ENCODE measurements around the gene BRF1. TPM values are rescaled to one million over a fixed set of nuclear protein-coding genes. Genes with fewer than 3 reads are reported as not detected.

The BRF1 gene
- total RNA-seq, 1 experiment from 2014 or later = 41.2 TPM

GRCh38 chr14:105185973-105186372 lies 114.8 kb downstream of the BRF1 start:
- Histone ChIP-seq H2AFZ (ENCODE audit: low read depth, low read length, poor library complexity, severe bottlenecking) (no peak overlapping the region), H3K9me2 (ENCODE audit: insufficient read depth) (no peaks in the 10 kb centered on the region), H3K4me2 (ENCODE audit: low read length) (no peak overlapping the region), H3K36me3 (ENCODE audit: control insufficient read depth in 1 of 2, insufficient read depth in 2 of 2, low read length in 2 of 2) (no peaks in the 10 kb centered on the region), H4K20me1 (ENCODE audit: insufficient read depth) (no peaks in the 10 kb centered on the region), H3K27me3 (ENCODE audit: insufficient read depth, low read length) (no peaks in the 10 kb centered on the region), H3K9ac (ENCODE audit: low read length) (no peak overlapping the region), H3K4me1 (ENCODE audit: control insufficient read depth in 1 of 2, insufficient read depth in 2 of 2, low read length in 2 of 2) (peaks cover 3 to 9% of the 10 kb centered on the region in 2 experiments), H3K4me3 (replicated peaks in 1 of 2; ENCODE audit: low read depth in 1 of 2, low read length in 2 of 2) (no peak overlapping the region), H3K27ac (ENCODE audit: low read depth, low read length) (no peak overlapping the region), H3K9me3 (ENCODE audit: control insufficient read depth in 1 of 2, insufficient read depth in 1 of 2, low read depth in 1 of 2, low read length in 2 of 2) (peaks cover 4 to 11% of the 10 kb centered on the region in 2 experiments; a peak in 2 of 4 replicates), H3K79me2 (ENCODE audit: insufficient read depth, low read length) (no peaks in the 10 kb centered on the region)
- TF ChIP-seq SIN3A (IDR thresholded peaks at IDR 0.05; ENCODE audit: low read depth) (no peak), CTCF (IDR thresholded peaks at IDR 0.05 in 2 of 3, conservative IDR thresholded peaks at IDR 0.05 in 1 of 3; ENCODE audit: borderline replicate concordance in 1 of 3, insufficient read depth in 1 of 3, low read depth in 2 of 3, low read length in 2 of 3) (no peak), ZNF274 (IDR thresholded peaks at IDR 0.05; ENCODE audit: low read depth, low read length) (no peak), SP1 (IDR thresholded peaks at IDR 0.05; ENCODE audit: low read depth) (no peak), TCF7L2 (IDR thresholded peaks at IDR 0.05; ENCODE audit: borderline replicate concordance, extremely low read depth, insufficient read depth, insufficient read length) (no peak), ZFX (IDR thresholded peaks at IDR 0.05) (no peak), MAX (IDR thresholded peaks at IDR 0.05) (no peak), ZBTB33 (IDR thresholded peaks at IDR 0.05; ENCODE audit: extremely low read depth, insufficient replicate concordance, low read length) (no peak), JUND (IDR thresholded peaks at IDR 0.05) (no peak), YY1 (IDR thresholded peaks at IDR 0.05; ENCODE audit: extremely low read depth, insufficient replicate concordance, low read depth, low read length) (no peak), ELF1 (IDR thresholded peaks at IDR 0.05; ENCODE audit: borderline replicate concordance, low read depth) (no peak), POLR2A (IDR thresholded peaks at IDR 0.05; ENCODE audit: borderline replicate concordance, extremely low read depth, insufficient read depth, insufficient read length) (no peak), EZH2phosphoT487 (IDR thresholded peaks at IDR 0.05; ENCODE audit: borderline replicate concordance) (no peak), ATF3 (IDR thresholded peaks at IDR 0.05) (no peak), RAD21 (IDR thresholded peaks at IDR 0.05; ENCODE audit: low read depth) (no peak), EGR1 (IDR thresholded peaks at IDR 0.05; ENCODE audit: low read depth) (no peak), SRF (IDR thresholded peaks at IDR 0.05; ENCODE audit: low read depth) (no peak)
- ATAC-seq (no peak), DNase-seq (ENCODE audit: low read depth, low spot score) (no peak)
- ChIA-PET RAD21 (ENCODE audit: low non-redundant PET in 1 of 2, low total read pairs in 2 of 2, uncharacterized antibody in 2 of 2, unreplicated experiment in 2 of 2) (no interaction called here), CTCF (no interaction called here), POLR2A (no interaction called here)
- no TSS peak for BruUV-seq (replicated peaks)
- intact Hi-C loops (cut with micrococcal nuclease) = no loop called here

Data from HCT116 (cell line).